NCI-H226 (cell line): Measurements from ENCODE around the gene GNB1.

Source experiments
- DNase-seq: peaks from one replicate; pipeline ENCODE4 v3.0.0-alpha.2; 2015

The GNB1 gene

DNA sequence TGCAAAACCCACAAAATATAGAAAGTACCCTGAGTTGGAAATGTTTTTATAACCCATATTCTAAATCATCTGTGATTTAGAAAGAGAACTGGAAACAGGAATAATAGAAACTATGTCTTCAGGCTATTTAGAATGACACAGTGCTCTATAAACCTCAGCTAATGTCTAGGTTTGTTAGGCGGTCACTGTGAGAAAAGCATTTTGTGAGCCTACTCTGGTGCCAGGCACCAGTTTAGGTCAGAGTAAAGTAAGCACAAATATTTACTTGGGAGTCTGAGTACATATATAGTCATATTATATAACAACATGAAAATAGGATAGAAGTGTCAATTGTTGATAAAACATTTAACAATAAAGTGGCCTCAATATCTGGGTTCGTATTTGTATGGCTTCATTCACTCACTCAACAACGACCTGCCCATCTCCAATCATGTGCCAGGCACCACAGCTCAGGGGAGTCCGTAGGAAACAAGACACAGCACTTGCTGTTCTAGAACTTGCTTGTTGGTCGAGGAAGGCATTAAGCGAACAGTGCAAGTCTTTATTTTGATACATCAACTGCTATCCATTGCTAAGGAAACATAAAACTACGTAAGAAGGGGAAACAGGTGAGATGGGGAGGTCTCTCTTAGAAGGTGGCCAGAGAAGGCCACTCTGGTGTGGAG is 37.2 kb downstream of the GNB1 start:
- DNase-seq: no peak

DNA sequence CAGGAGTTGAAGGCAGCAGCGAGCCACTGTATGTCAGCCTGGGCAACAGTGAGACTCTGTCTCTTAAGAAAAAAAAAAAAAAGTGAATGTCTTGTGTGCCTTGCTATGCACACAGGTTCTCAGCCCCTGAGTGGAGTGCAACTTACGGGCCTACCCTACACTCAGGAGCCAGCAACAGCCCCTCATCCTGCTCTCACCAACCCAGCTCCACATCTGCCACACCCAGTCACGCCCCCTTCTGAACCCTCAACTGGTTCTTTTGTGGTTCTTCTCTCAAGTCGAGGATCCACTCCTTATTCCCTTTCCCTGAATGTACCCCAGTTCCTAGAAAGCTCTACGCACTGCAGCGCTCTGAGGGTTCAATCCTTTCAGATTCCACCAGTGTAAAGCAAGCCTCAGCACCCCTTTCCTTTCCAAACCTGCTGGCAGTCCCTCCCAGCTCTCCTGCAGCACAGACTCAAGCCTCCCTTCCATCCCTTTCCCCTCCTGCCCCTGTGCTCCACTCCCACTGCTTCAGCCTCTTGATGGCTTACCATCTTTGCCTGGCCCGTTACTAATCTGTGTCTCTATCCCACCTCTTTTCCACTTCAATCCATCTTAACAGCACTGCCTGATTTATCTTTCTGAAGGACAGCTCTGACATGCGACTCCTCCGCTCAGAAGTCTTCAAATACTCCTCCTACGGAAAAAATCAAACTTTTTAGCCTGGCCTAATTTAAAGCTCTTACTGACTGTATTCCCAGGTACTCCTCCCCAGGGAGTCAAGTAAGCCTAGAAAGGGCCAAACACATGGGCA is 38.1 kb downstream of the GNB1 start:
- no peak for DNase-seq

DNA sequence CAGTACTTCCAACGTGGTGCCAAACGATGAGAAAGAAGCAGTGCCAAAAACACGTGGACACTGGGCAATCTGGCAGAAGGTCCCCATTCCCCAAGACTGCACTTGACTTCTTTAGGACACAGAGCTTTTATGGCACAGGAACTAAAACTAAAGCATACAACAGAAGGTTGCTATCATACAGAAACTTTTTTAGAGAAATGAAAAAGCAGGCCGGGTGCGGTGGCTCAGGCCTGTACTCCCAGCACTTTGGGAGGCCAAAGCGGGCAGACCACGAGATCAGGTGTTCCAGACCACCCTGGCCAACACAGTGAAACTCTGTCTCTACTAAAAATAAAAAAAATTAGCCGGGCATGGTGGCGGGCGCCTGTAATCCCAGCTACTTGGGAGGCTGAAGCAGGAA is 43.0 kb downstream of the GNB1 start:
- no peak for DNase-seq

DNA sequence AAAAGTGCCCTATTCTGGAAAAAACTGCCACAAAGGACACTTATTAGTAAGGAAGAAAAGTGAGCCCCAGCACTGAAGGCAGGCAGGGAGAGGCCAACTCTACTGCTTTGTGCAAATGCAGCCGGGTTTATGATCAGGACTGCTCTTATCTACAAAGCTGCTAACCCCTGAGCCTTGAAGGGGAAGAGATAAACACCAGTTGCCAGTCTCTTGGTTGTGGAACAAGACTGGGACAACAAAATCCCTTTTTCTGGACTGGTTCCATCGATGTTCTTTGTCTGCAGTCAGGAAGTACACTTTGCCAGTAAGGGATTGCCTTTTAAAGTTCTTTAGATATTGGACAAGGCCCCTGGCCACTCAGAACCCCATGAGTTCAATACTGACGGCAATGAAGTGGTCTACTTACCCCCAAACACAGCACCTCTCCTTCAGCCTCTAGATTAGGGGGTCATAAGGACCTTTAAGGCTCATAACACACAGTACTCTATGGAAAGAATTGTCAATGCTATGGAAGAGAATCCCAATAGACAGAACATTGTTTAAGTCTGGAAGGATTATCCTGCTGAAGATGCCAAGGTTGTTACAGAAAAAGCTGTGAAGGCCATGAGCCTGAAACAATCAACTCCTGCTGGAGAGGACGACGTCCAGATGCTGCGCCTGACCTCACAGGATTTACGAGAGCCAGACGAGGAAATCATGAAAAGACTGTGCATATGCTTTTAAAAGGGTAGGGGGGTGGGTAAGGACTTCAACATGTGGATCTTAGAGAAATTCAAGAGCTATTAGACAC is 43.6 kb downstream of the GNB1 start:
- DNase-seq: no peak

DNA sequence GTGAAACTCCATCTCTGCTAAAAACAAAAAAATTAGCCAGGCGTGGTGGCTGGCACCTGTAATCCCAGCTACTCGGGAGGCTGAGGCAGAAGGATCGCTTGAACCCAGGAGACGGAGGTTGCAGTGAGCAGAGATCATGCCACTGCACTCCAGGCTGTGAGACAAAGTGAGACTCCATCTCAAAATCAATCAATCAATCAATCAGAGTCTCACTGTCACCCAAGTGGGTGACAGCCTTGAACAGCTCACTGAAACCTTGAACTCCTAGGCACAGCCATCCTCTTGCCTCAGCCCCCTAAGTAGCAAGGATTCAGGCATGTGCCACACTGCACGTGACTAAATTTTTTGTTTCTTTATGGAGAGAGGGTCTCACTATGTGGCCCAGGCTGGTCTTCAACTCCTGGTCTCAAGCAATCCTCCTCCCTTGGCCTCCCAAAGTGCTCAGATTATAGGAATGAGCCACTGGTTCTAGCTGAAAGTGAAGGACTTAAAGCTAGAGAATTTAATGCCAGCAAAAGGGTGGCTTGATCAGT is 44.4 kb downstream of the GNB1 start:
- no peak for DNase-seq

DNA sequence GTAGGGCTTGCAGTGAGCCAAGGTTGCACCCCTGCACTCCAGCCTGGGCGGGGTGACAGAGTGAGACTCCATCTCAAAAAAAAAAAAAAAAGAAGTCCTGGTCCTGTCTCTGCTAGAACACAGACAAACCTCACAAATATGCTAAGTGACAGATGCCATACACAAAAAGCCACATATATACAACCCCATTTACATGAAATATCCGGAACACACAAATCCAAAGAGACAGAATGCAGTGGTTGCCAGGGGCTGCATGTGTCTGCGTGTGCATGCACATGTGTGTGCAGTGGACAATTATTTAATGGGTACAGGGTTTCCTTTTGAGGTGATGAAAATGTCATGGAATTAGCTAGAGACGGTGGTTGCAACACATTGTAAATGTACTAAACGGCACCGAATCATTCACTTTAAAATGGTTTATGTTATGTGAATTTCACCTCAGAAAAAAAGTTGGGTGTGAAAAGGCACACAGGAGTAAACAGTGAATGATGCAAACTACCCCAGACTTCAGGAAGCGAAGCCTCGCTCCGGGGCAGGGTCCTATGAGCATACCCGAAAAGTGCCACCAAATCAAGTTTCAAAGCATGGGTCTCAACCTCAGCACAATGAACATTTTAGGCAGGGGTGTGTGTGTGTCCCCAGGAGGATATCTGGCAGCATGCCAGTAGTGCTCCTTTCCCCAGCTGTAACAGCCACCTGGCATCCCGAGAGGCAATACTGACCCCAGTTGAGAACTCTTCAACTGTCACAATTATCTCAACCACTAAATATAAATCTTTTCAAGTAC is 48.3 kb downstream of the GNB1 start:
- no peak for DNase-seq

DNA sequence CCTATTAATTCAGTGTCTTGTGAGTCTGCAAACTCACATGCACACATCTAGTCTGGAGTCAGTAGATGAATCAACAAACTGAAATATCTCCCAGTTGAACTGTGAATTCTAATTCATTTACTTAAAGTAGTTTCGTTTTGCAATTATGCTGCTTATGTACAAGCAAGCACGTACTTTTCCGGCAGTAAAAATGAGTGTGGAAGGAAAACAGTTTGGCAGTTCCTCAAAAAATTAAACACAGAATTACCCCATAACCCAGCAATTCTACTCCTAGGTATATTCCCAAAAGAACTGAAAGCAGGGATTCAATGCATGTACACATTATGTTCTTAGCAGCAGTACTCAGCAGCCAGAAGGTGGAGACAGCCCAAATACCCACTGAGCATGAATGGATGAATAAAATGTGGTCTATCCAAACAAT is 49.3 kb downstream of the GNB1 start:
- no peak for DNase-seq

DNA sequence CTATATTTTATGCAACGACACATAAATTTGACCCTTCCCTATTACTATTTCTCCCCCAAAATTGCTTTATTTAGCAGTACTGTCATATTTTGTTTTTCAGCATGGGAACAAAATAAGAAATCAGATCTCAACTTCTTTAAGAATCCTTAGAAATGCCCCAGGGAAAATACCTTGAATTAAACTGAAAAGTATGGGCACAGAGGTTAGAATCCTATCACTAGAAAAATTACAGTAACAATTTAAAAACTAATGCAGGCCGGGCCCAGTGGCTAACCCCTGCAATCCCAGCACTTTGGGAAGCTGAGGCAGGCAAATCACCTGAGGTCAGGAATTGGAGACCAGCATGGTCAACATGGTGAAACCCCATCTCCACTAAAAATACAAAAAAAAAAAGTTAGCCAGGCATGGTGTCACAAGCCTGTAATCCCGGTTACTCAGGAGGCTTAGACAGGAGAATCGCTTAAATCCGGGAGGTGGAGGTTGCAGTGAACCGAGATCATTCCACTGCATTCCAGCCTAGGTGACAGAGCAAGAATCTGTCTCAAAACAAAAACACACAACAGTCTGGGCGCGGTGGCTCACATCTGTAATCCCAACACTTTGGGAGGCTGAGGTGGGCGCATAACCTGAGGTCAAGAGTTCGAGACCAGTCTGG is 51.4 kb downstream of the GNB1 start:
- DNase-seq: no peak

DNA sequence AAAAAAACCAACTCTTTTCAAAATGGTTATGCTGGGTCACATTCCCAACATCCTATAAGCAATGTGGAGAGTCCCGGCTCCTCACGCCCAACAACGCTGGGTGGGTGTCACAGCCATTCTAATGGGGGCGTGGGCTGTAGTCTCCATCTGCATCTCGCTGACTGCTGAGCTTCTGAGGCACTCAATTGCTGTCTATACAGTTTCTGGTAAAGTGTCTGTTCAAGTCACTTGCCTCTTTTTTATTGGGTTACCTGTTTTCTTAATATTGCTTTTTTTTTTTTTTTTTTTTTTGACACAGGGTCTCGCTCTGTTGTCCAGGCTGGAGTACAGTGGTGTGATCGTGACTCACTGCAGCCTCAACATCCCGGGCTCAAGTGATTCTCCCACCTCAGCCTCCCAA is 54.8 kb downstream of the GNB1 start:
- DNase-seq: no peak

DNA sequence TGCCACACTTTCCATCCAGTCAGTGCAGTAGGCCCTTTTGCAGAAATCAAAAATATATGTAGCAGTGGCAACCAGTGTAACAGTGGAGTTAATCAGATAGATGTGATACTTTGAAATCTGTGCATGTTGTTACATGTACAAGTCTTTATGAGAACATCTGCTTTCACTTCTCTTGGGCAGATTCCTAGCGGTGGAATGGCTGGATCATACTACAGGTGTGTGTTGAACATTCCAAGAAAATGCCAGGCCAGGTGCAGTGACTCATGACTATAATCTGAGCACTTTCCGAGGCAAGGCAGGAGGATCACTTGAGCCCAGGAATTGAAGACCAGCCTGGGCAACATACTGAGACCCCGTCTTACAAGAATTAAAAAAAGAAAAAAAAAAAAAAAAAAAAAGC is 55.3 kb downstream of the GNB1 start:
- no peak for DNase-seq

DNA sequence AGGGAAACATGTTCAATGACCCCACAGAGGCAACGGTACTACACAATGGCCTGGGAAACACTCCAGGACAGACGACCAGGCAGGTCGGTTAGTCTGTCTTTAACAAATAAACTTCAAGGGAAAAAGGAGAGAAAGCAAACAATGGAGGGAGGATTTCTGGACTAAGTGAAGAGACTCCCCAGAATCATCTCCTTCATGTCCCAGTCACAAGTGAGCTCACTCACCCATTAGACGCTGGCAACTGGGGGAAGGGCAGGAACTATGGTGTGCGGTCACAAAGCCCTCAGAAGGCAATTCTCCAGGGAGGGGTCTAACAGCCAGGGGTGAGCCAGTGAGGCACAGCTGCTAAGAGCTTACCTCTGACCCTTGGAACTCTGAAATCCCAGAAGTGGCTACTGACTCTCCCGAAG is 57.0 kb downstream of the GNB1 start:
- no peak for DNase-seq

DNA sequence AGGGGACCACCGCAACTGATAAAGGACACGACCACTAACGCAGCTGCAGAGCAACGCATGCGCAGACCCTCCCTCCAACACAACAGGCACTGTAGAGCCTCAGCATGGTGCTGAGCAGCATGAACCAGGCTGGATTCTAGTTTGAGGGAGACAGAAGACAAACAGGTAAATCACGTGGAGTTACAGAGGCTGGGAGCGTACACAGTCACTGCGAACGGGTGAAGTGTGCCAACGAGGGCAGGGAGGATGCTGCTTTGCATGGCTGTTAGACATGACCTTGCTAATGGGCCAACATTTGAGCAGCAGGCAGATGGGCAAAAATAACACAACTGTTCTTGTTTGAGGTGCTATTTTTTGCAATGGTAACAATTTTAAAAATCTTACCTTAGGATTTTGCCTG is 57.4 kb downstream of the GNB1 start:
- no peak for DNase-seq

DNA sequence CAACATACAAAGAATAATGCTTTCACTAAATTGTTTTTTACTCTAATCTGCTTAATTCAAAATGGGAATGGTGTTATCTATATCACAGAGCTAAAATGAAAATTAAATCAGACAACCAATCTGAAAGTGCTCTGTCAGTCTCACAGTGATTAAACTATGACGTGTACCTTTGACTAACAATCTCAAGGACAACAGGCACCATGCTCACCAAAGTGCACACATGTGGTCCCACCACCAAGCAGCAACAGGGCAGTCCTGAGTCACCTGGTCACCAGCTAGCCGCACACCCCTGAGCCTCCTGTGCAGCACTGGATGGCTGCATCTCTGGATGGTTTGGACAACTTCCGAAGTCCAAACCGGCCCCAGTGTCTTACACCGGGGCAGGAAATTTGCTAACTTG is 58.1 kb downstream of the GNB1 start:
- DNase-seq: no peak

DNA sequence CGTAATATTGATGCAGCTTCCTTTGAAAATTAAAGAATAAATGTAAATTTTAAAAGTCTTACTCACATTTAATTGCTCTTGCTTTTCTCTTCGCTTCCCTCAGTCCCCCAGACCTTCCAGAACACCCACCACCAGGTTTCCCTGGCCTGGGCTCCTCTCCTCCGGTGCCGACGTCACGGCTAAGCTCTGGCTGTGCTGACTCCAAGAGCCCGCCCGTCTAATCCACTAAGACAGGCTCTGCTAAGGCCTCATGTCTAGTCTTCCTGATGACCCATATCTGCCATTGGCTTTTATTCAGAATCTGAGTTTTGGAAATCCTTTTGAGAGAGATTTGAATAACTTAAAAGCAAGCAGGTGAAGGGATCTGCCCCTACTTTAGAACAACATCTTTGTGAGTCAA is 58.7 kb downstream of the GNB1 start:
- no peak for DNase-seq

DNA sequence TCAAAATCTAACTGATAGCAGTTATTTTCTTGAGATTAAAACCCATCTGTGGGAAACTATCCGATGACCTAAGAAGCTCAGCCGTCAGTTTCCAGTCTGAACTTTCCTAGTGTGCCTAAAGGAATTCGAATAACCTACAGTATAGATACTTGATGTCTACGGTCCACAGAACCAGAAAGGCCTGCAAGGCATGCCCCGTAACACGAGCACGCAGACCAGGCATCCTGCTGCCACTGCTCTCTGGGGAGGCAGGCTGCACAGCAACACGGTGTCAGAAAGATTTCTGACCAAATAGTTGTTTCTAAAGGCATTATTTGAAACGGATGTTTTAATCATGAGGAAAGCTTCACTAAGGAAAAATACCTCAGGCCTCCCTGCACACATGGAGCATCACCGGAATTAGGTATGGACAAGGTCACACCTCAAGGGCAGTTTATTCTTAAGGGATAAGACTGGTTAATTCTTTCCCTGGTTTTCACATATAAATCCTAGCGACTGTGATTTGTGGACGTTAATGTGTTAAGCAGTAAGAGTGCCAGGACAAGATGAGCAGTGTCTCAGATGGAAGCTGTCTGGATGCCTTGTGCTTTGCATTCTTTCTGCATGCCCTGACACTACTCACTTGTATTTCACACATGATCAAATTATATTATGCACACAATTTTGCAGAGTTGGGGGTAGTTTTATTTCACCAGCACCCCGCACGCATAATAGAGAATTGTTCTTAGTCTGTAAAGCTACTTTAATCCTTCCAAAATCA is 63.6 kb downstream of the GNB1 start:
- DNase-seq: no peak

DNA sequence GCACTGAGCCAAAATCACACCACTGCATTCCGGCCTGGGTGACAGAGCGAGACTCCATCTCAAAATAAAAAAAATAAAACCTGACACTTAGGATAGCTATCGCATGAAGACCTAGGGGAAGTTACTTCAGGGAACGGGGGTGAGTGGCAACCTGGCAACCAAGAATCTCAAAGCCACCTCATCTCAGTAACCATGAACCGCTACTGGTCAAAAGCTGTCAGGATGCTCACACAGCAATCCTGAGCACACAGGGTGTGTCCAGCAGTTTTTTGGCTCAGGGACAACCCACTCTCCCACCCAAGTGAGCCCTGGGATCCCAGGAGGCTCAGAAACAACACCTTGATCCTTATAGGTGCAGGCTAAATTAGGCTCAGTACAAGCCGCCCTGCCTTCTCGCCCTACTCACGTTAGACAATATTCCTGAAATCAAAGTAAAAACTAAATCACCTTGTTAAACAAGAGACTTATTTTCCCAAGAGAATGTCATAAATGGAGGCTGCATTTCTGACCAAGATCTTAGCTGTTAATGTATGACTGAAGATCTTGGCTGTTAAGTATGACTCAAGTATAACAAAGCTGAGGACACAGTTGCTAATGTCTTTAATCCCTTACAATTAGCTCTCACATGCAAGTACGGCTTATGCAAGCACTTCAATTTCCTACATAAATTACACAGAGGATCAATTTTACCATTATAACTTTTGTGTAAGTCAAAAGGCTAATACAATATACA is 64.4 kb downstream of the GNB1 start:
- DNase-seq: no peak

DNA sequence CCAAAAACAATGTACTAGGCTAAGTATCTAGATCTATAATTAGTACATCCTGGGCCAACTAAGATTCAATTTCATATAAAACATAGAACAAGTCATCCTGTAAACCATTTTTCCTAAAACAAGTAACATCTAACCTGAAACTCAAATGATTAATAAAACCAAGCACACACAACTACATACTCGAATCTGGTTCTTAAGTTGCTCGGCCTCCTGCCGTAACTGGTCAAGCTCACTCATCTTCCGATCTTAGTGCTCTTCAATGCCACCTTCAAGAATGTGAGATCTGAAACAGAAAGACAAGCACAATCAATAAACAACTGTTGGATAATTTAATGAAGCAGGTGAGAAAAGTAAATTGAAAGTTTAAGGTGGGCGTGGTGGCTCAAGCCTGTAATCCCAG is 65.7 kb downstream of the GNB1 start:
- no peak for DNase-seq

DNA sequence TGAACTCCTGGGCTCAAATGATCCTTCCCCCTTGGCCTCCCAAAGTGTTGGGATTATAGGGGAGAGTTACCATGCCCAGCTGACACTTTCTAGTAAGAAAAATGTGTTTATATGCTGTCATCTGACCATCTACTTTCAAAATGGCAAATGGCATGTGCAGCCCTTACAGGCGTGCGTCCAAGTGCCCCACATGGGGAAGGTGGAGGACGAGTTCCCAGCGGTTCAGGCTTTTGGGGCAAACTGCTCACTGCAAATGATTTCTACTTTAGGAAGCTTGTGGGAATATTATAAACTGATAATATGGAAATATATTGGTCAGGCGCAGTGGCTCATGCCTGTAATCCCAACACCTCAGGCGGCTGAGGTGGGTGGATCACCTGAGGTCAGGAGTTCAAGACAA is 71.1 kb downstream of the GNB1 start:
- no peak for DNase-seq

DNA sequence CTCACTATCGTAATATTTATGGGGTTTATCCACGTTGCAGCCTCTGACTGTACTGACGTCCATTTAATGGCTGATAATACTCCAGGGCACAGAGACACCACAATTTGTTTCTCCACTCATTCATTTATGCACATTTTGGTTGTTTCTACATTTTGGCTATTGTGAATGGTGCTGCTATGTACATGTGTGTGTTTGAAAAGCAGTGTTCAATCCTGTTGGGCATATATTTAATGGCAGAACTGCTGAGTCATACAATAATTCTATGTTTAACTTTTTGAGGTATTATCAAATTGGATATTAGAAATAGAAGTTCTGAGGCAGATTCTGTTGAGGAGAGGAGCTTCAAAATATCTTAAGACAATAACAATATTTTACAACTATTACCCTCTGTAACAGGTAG is 73.7 kb downstream of the GNB1 start:
- no peak for DNase-seq

DNA sequence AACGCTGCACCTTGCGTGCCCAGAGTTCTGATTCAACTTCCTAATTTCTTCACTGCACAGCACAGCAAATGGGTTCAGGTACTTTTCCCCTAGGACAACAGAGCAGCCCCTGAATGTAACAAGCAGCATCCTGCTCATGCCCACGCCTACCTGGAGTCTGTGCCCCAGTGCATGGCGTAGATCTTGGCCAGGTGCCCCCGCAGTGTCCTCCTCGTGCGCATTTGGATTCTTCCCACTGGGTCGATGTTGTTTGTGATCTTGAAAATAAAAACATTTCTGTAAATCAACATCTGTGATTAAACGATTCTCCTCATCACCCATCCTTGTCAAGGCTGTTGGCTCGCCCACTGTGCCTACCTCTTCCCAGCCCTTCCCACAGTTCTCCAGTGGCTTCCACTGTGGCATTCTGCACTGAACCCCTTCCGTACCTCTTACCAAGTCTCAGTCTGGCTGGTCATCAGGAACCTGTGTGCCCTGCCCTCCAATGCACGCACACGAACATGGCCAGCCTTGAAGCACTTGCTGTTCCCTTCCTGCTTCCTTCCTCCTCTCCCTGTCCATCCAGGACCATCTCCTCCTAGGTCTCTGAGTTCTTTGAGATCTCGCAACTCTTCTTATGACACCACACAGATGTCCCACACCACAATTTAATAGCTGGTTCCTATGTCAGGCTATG is 75.1 kb downstream of the GNB1 start:
- no peak for DNase-seq
